Vagina (tissue), 2 donors: ENCODE measurements around the gene SENP8.

Experiments used
- CTCF ChIP-seq, 3 experiments: fragments of 450-650 bp in 2 of 3; fragments of 200-600 bp in 1 of 3; sonication (generic) in 1 of 3; IDR thresholded peaks; one replicate each; pipeline ENCODE4 v1.5.1; 2017 to 2019; ENCODE audit warnings: antibody characterized with exemption in 3 of 3, mild to moderate bottlenecking in 2 of 3, moderate library complexity in 2 of 3
- POLR2A ChIP-seq, 2 donors: fragments of 450-650 bp; IDR thresholded peaks; one replicate each; pipeline ENCODE4 v1.6.1; 2017; ENCODE audit warnings: antibody characterized with exemption in 2 of 2, mild to moderate bottlenecking in 2 of 2, moderate library complexity in 2 of 2
- POLR2AphosphoS5 ChIP-seq, 2 donors: sonication (generic); formaldehyde crosslinking; IDR thresholded peaks; one replicate each; pipeline ENCODE4 v1.9.0; 2017; ENCODE audit warnings: antibody characterized with exemption in 2 of 2, mild to moderate bottlenecking in 2 of 2, low read depth in 1 of 2; ENCODE audit not compliant: insufficient read depth in 1 of 2

- TF ChIP-seq CTCF (IDR thresholded peaks at IDR 0.05) (no peak), POLR2A (IDR thresholded peaks at IDR 0.05) (no peak), POLR2AphosphoS5 (IDR thresholded peaks at IDR 0.05; ENCODE audit: insufficient read depth in 1 of 2, low read depth in 1 of 2) (no peak)
These were observed 18.2 kb downstream of the SENP8 start for GRCh38 chr15:72136170-72137051.
